HG02798 (cell line): ENCODE data around the gene ZNHIT3.

Experiments
- ATAC-seq: cut with Tn5 transposase; IDR thresholded peaks from one replicate; pipeline ENCODE4 v1.9.1; 2021; ENCODE audit warnings: mild to moderate bottlenecking; ENCODE audit not compliant: unreplicated experiment, poor library complexity

Gene ZNHIT3

DNA sequence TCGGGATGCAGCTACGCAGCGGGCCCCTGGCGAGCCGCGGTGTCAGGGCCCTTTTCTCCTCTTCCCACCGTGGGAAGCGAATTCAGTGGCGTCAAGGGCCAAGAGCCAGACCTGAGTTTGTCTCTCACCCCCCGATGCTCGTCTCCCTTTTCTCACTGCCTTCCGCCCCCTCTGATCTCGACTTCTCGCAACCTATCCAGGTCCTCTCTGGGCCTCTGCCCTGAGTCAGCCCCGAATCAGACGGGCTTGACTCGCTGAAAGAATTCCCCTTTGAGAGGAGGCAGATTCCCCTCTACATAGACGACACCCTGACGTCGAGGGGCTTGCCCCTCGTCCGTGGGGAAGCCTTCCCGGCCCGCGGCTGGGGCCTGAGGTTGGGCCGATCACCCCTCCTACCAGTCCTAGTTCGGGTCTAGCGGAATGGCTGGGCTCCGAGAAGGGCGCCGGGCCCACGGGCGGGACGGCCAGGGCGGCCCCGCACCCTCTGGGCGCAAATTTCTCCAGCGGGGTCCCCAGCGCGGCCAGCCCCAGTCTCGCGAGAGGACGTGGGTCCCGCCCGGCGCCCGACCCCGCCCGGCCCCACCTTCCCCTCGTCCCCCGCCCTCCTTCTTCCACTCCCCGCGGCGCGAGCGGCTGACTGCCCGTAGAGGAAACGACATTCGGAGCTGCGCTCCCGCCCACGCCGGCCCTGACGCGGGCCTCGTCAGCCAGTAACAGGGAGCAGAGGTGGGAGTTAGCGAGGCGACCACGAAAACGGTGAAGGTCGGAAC is 58.0 kb downstream of the ZNHIT3 start, which contains the start of gene GGNBP2:
Gene GGNBP2, plus strand, starts transcription at position 613 of the 770 bp plus-strand sequence. CDS start 806 bp downstream, outside the sequence.
- ATAC-seq, result peak; percentile 60

DNA sequence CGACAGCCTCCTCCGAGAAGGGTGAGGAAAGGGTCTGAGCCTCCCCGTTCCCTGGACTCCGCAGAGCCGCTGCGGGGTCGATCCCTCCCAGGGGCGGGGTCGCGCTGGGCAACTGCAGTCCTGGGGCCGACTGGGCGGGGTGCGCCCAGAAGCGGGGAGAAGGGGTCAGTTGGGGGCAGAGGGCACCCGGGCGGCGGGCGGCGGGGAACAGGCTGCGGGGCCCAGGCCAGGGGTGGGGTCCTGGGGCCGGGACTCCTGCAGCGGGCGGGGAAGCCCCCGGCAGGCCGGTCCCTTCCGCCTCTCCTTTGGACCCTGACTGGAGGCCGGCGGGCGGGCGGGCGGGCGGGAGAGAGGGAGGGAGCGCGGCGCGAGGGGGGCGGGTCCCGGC is 58.6 kb downstream of the ZNHIT3 start:
- peak; percentile 49 for ATAC-seq
